Mesenchymal stem cell (in vitro differentiated cells and primary cell): ENCODE measurements around the gene TOM1.

Experiments used
- DNase-seq: peaks from one replicate; pipeline ENCODE4 v3.0.0-alpha.2; 2013
- H2AFZ ChIP-seq: one replicate; pipeline ENCODE4 v1.6.1; 2013; ENCODE audit warnings: low read depth, mild to moderate bottlenecking, control low read depth, inconsistent platforms, low read length, moderate library complexity
- H2AK5ac ChIP-seq: 2 replicates; pipeline ENCODE4 v1.6.1; 2013; ENCODE audit warnings: low read length, moderate library complexity, mild to moderate bottlenecking, inconsistent platforms; ENCODE audit not compliant: severe bottlenecking
- H2BK120ac ChIP-seq: one replicate; pipeline ENCODE4 v1.6.1; 2013; ENCODE audit warnings: low read depth, mild to moderate bottlenecking, inconsistent platforms, low read length, moderate library complexity
- H2BK12ac ChIP-seq, 2 experiments: one replicate each; pipeline ENCODE4 v1.6.1; 2013; ENCODE audit warnings: inconsistent platforms in 2 of 2, low read length in 2 of 2, mild to moderate bottlenecking in 2 of 2, moderate library complexity in 2 of 2, control low read depth in 1 of 2
- H2BK15ac ChIP-seq: one replicate; pipeline ENCODE4 v1.6.1; 2013; ENCODE audit warnings: mild to moderate bottlenecking, low read depth, inconsistent platforms; ENCODE audit not compliant: poor library complexity, severe bottlenecking
- H2BK5ac ChIP-seq: 2 replicates; pipeline ENCODE4 v1.6.1; 2013; ENCODE audit warnings: low read depth, mild to moderate bottlenecking, low read length, control low read depth, inconsistent platforms; ENCODE audit not compliant: poor library complexity, severe bottlenecking
- H3K14ac ChIP-seq, 2 experiments: one replicate each; pipeline ENCODE4 v1.6.1; 2013; ENCODE audit warnings: inconsistent platforms in 2 of 2, low read length in 2 of 2, control low read depth in 1 of 2, mild to moderate bottlenecking in 1 of 2, moderate library complexity in 1 of 2
- H3K18ac ChIP-seq, 2 experiments: one replicate each; pipeline ENCODE4 v1.6.1; 2013; ENCODE audit warnings: inconsistent platforms in 2 of 2, low read length in 2 of 2, control low read depth in 1 of 2, low read depth in 1 of 2, mild to moderate bottlenecking in 1 of 2
- H3K23ac ChIP-seq, 2 experiments: one replicate each; pipeline ENCODE4 v1.6.1; 2013; ENCODE audit warnings: inconsistent platforms in 2 of 2, low read length in 2 of 2, mild to moderate bottlenecking in 2 of 2, moderate library complexity in 2 of 2, control low read depth in 1 of 2
- H3K27ac ChIP-seq: 2 replicates; pipeline ENCODE4 v1.5.1; 2013; ENCODE audit warnings: mild to moderate bottlenecking, moderate library complexity, low read length, control low read depth, inconsistent platforms; ENCODE audit not compliant: poor library complexity, severe bottlenecking
- H3K27me3 ChIP-seq, 2 experiments: 2 replicates each; pipeline versions ENCODE4 v1.6.1 to v1.7.0; 2013; ENCODE audit warnings: low read length in 2 of 2, mild to moderate bottlenecking in 2 of 2, moderate library complexity in 2 of 2, control low read depth in 1 of 2, inconsistent platforms in 1 of 2; ENCODE audit not compliant: control insufficient read depth in 1 of 2, insufficient read depth in 1 of 2
- H3K36me3 ChIP-seq, 2 experiments: 2 replicates each; pipeline versions ENCODE4 v1.6.1 to v1.7.0; 2013; ENCODE audit warnings: low read length in 2 of 2, control low read depth in 1 of 2, inconsistent platforms in 1 of 2, low read depth in 1 of 2, mild to moderate bottlenecking in 1 of 2; ENCODE audit not compliant: insufficient read depth in 2 of 2, control insufficient read depth in 1 of 2
- H3K4ac ChIP-seq, 2 experiments: one replicate each; pipeline ENCODE4 v1.6.1; 2013; ENCODE audit warnings: inconsistent platforms in 2 of 2, low read length in 2 of 2, mild to moderate bottlenecking in 2 of 2, moderate library complexity in 2 of 2, control low read depth in 1 of 2, low read depth in 1 of 2
- H3K4me1 ChIP-seq: 2 replicates; pipeline ENCODE4 v1.6.1; 2013; ENCODE audit warnings: low read depth, low read length, control low read depth; ENCODE audit not compliant: control insufficient read depth, insufficient read depth
- H3K4me2 ChIP-seq: 2 replicates; pipeline ENCODE4 v1.6.1; 2013; ENCODE audit warnings: low read length, mild to moderate bottlenecking, inconsistent platforms; ENCODE audit not compliant: poor library complexity, severe bottlenecking
- H3K4me3 ChIP-seq, 2 experiments: 2 replicates each; pipeline versions ENCODE4 v1.5.1 to v1.7.0; 2013; ENCODE audit warnings: low read length in 2 of 2, mild to moderate bottlenecking in 2 of 2, control low read depth in 1 of 2, low read depth in 1 of 2; ENCODE audit not compliant: insufficient read depth in 1 of 2
- H3K79me1 ChIP-seq: replicated peaks from 2 replicates; pipeline ENCODE4 v1.6.1; 2013; ENCODE audit warnings: mild to moderate bottlenecking, control low read depth, low read length, inconsistent platforms; ENCODE audit not compliant: poor library complexity, severe bottlenecking
- H3K9ac ChIP-seq: 2 replicates; pipeline ENCODE4 v1.7.0; 2013; ENCODE audit warnings: mild to moderate bottlenecking, low read length, moderate library complexity
- H3K9me3 ChIP-seq: 2 replicates; pipeline ENCODE4 v1.7.0; 2013; ENCODE audit warnings: mild to moderate bottlenecking, low read length; ENCODE audit not compliant: control insufficient read depth
- H4K8ac ChIP-seq: one replicate; pipeline ENCODE4 v1.6.1; 2013; ENCODE audit warnings: inconsistent platforms, mild to moderate bottlenecking, low read length, moderate library complexity
- H4K91ac ChIP-seq: one replicate; pipeline ENCODE4 v1.6.1; 2013; ENCODE audit warnings: mild to moderate bottlenecking, low read length, inconsistent platforms
- WGBS: methylation state at CpG from one replicate; pipeline ENCODE4 v1.1.7; 2013; ENCODE audit warnings: mixed read lengths; 5-methylcytosine and 5-hydroxymethylcytosine counted together

TOM1 gene

GRCh38 chr22:35316751-35317150 lies 17.1 kb downstream of the TOM1 start:
- Histone ChIP-seq H3K27me3 (no peaks in the 10 kb centered on the region), H2BK15ac (no peak overlapping the region), H3K9me3 (no peaks in the 10 kb centered on the region), H3K4me3 (no peak overlapping the region), H2BK5ac (no peak overlapping the region), H3K79me1 (peaks cover 36% of the 10 kb centered on the region), H3K18ac (no peak overlapping the region), H3K4me1 (peaks cover 40% of the 10 kb centered on the region), H4K8ac (no peak overlapping the region), H2AK5ac (no peak overlapping the region), H2AFZ (no peak overlapping the region), H3K36me3 (peaks cover 48 to 53% of the 10 kb centered on the region in 2 experiments), H3K27ac (no peak overlapping the region), H2BK120ac (no peak overlapping the region), H3K4me2 (no peak overlapping the region), H3K23ac (no peak overlapping the region), H2BK12ac (no peak overlapping the region), H3K9ac (no peak overlapping the region), H3K14ac (no peak overlapping the region), H3K4ac (no peak overlapping the region), H4K91ac (no peak overlapping the region)
- 96% methylated on average over 7 of the region's 7 CpGs for WGBS
- DNase-seq: no peak

GRCh38 chr22:35317680-35318290 lies 18.1 kb downstream of the TOM1 start:
- 91% methylated on average over 12 of the region's 12 CpGs for WGBS
- no peak for DNase-seq
- peaks cover 33% of the 10 kb centered on the region for H3K4me1 ChIP-seq

DNA sequence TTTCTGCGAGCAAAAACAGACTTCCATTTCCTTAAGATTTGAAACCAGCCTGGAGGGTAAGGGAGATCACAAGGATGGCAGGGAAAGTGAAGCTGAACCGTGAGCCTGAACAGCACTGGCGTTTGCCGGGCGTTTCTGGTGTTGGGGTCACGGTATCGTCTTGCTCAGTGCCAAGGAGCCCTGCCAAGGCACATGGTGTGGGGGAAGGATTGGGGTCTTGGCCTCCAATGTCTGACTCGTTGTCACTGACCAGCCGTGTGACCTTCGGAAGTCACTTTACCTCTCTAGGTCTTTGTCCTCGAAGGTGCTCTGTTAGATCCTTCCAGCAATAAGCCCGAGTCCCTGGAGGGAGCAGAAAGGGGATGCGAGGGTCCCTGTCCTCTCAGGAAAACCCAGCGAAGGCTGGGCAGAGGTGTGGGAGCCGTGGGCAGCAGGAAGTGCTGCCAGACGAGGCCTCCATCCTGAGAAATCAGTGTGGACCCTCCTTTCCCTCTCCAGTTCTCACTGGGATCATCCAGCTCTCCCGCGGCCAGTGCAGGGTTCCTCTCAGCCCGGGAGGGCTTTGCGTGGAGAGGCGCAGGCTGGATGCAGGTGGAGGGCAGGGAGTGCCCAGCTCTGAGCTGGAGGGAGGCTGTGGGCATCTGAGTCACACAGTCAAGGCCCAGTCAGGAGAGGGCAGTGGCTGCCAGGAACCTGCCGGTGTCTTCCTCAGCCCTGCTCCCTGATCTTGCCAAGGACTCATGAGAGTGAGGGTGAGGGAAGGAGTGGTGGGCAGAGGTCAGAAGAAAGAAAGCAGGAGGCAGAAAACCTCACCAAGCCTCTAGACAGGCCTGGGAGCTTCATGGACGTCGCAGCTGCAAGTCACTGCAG lies 18.9 kb downstream of the TOM1 start:
- Histone ChIP-seq H2AK5ac (no peak overlapping the region), H3K4me3 (no peak overlapping the region), H4K8ac (no peak overlapping the region), H3K27me3 (no peaks in the 10 kb centered on the region), H3K4me2 (no peak overlapping the region), H3K36me3 (peaks cover 66 to 71% of the 10 kb centered on the region in 2 experiments), H2BK15ac (no peak overlapping the region), H3K4me1 (peaks cover 26% of the 10 kb centered on the region), H4K91ac (no peak overlapping the region), H3K9ac (no peak overlapping the region), H2AFZ (no peak overlapping the region), H3K27ac (no peak overlapping the region), H3K18ac (no peak overlapping the region), H2BK12ac (no peak overlapping the region), H2BK120ac (no peak overlapping the region), H3K9me3 (no peaks in the 10 kb centered on the region), H3K23ac (no peak overlapping the region), H3K4ac (no peak overlapping the region), H3K14ac (no peak overlapping the region), H2BK5ac (no peak overlapping the region), H3K79me1 (peaks cover 36% of the 10 kb centered on the region)
- no peak for DNase-seq
- 95% methylated on average over 22 of the region's 24 CpGs for WGBS

More at GRCh38 chr22:35317680-35318290, 18.1 kb downstream of the TOM1 start:
- H3K27ac ChIP-seq: no peak overlapping the region
- H4K8ac ChIP-seq: no peak overlapping the region
- H3K14ac ChIP-seq: no peak overlapping the region
- no peak overlapping the region for H4K91ac ChIP-seq
- no peak overlapping the region for H2BK120ac ChIP-seq
- no peak overlapping the region for H3K4ac ChIP-seq
- no peak overlapping the region for H3K4me3 ChIP-seq
- H3K18ac ChIP-seq: no peak overlapping the region
- no peak overlapping the region for H3K23ac ChIP-seq
- no peaks in the 10 kb centered on the region for H3K27me3 ChIP-seq
- H2BK15ac ChIP-seq: no peak overlapping the region
- peaks cover 36% of the 10 kb centered on the region for H3K79me1 ChIP-seq
- no peak overlapping the region for H2AK5ac ChIP-seq
- no peak overlapping the region for H2BK12ac ChIP-seq
- H3K9me3 ChIP-seq: no peaks in the 10 kb centered on the region
- H2BK5ac ChIP-seq: no peak overlapping the region
- no peak overlapping the region for H2AFZ ChIP-seq
- H3K36me3 ChIP-seq: peaks cover 58 to 63% of the 10 kb centered on the region in 2 experiments
- H3K4me2 ChIP-seq: no peak overlapping the region
- H3K9ac ChIP-seq: no peak overlapping the region

- Histone ChIP-seq H2AK5ac (no peak overlapping the region), H2BK5ac (no peak overlapping the region), H3K9me3 (no peaks in the 10 kb centered on the region), H3K27ac (no peak overlapping the region), H3K18ac (no peak overlapping the region), H3K4me2 (no peak overlapping the region), H3K79me1 (peaks cover 33% of the 10 kb centered on the region), H3K4me3 (no peak overlapping the region), H4K8ac (no peak overlapping the region), H3K9ac (no peak overlapping the region), H2BK120ac (no peak overlapping the region), H3K23ac (no peak overlapping the region), H4K91ac (no peak overlapping the region), H2AFZ (no peak overlapping the region), H3K36me3 (peaks cover 74 to 79% of the 10 kb centered on the region in 2 experiments), H3K4me1 (peaks cover 18% of the 10 kb centered on the region), H3K14ac (no peak overlapping the region), H2BK15ac (no peak overlapping the region), H2BK12ac (no peak overlapping the region), H3K4ac (no peak overlapping the region), H3K27me3 (no peaks in the 10 kb centered on the region)
- no peak for DNase-seq
- 97% methylated on average over 18 of the region's 18 CpGs for WGBS
Measured at GRCh38 chr22:35319244-35319985, 19.7 kb downstream of the TOM1 start.
